NCI-H2107 treated with DMSO at 0.1 percent for 48 hours (cell line): Measurements from ENCODE around the gene TOMM20.
"Not testable (repeated sequence)": the region's sequence is repeated elsewhere in the genome, so short reads cannot be mapped to it uniquely, and the experiment has no call there.

Experiments
- DNase-seq: peaks from one replicate; lab custom pipeline; 2025; ENCODE audit not compliant: unreplicated experiment; lab: John Stamatoyannopoulos, UW

The TOMM20 gene

GRCh38 chr1:235085411-235086117 is 43.1 kb downstream of the TOMM20 start:
- DNase-seq = not testable (repeated sequence)

- not testable (repeated sequence) for DNase-seq
Measured at GRCh38 chr1:235080788-235081187, 47.8 kb downstream of the TOMM20 start.

GRCh38 chr1:235080297-235080657 is 48.4 kb downstream of the TOMM20 start:
- DNase-seq = not testable (repeated sequence)

GRCh38 chr1:235079443-235080296 is 49.0 kb downstream of the TOMM20 start:
- peak; percentile 21 for DNase-seq

GRCh38 chr1:235078480-235079381 is 49.9 kb downstream of the TOMM20 start:
- DNase-seq = no peak

- DNase-seq = no peak
Measured at GRCh38 chr1:235077571-235078479, 50.8 kb downstream of the TOMM20 start.

GRCh38 chr1:235077163-235077540 is 51.5 kb downstream of the TOMM20 start:
- no peak for DNase-seq

- DNase-seq = no peak
Measured at GRCh38 chr1:235076504-235077162, 52.0 kb downstream of the TOMM20 start.

GRCh38 chr1:235075777-235076308 is 52.8 kb downstream of the TOMM20 start:
- DNase-seq = no peak

GRCh38 chr1:235075048-235075776 is 53.4 kb downstream of the TOMM20 start:
- peak; percentile 36 for DNase-seq

- peak; percentile 82 for DNase-seq
Measured at GRCh38 chr1:235074523-235075047, 54.1 kb downstream of the TOMM20 start.

- peak; percentile 43 for DNase-seq
Measured at GRCh38 chr1:235073968-235074522, 54.6 kb downstream of the TOMM20 start.

GRCh38 chr1:235073331-235073967 is 55.2 kb downstream of the TOMM20 start:
- DNase-seq = no peak

- DNase-seq = not testable (repeated sequence)
Measured at GRCh38 chr1:235072577-235072976, 56.1 kb downstream of the TOMM20 start.

- no peak for DNase-seq
Measured at GRCh38 chr1:235072096-235072495, 56.5 kb downstream of the TOMM20 start.

- no peak for DNase-seq
Measured at GRCh38 chr1:235070819-235071218, 57.8 kb downstream of the TOMM20 start.
